GM18520 (cell line): ENCODE measurements around the gene HNRNPA2B1.
"Not testable (repeated sequence)": the region's sequence is repeated elsewhere in the genome, so short reads cannot be mapped to it uniquely, and the experiment has no call there.

Experiments used
- ATAC-seq: cut with Tn5 transposase; IDR thresholded peaks from one replicate; pipeline ENCODE4 v1.9.1; 2021; ENCODE audit not compliant: unreplicated experiment

The HNRNPA2B1 gene

GRCh38 chr7:26166684-26167266 lies 33.8 kb downstream of the HNRNPA2B1 start:
- ATAC-seq: no peak

GRCh38 chr7:26165950-26166683 lies 34.4 kb downstream of the HNRNPA2B1 start:
- no peak for ATAC-seq

GRCh38 chr7:26163804-26164203 lies 36.7 kb downstream of the HNRNPA2B1 start:
- not testable (repeated sequence) for ATAC-seq

- no peak for ATAC-seq
Measured at GRCh38 chr7:26162431-26162830, 38.1 kb downstream of the HNRNPA2B1 start.

GRCh38 chr7:26160896-26161295 lies 39.6 kb downstream of the HNRNPA2B1 start:
- no peak for ATAC-seq

GRCh38 chr7:26159243-26159642 lies 41.3 kb downstream of the HNRNPA2B1 start:
- no peak for ATAC-seq

- no peak for ATAC-seq
Measured at GRCh38 chr7:26157520-26158105, 42.9 kb downstream of the HNRNPA2B1 start.

GRCh38 chr7:26156451-26157420 lies 43.8 kb downstream of the HNRNPA2B1 start:
- peak; percentile 24 for ATAC-seq

- no peak for ATAC-seq
Measured at GRCh38 chr7:26155531-26156375, 44.8 kb downstream of the HNRNPA2B1 start.

- ATAC-seq: no peak
Measured at GRCh38 chr7:26153823-26154783, 46.4 kb downstream of the HNRNPA2B1 start.

GRCh38 chr7:26153241-26153822 lies 47.2 kb downstream of the HNRNPA2B1 start:
- no peak for ATAC-seq

GRCh38 chr7:26152782-26153240 lies 47.7 kb downstream of the HNRNPA2B1 start:
- peak; percentile 3 for ATAC-seq

- ATAC-seq: peak; percentile 56
Measured at GRCh38 chr7:26151953-26152781, 48.4 kb downstream of the HNRNPA2B1 start, which contains the start of gene NFE2L3. NFE2L3 (plus strand) TSS chr7:26152198; CDS start chr7:26152499, 301 bp downstream.

- no peak for ATAC-seq
Measured at GRCh38 chr7:26151650-26151952, 48.9 kb downstream of the HNRNPA2B1 start.

- ATAC-seq: no peak
Measured at GRCh38 chr7:26151096-26151495, 49.5 kb downstream of the HNRNPA2B1 start.

- ATAC-seq: no peak
Measured at GRCh38 chr7:26149391-26149977, 51.1 kb downstream of the HNRNPA2B1 start.

GRCh38 chr7:26148307-26148700 lies 52.2 kb downstream of the HNRNPA2B1 start:
- not testable (repeated sequence) for ATAC-seq
